ENCODE measurements around the gene ASTN2. TPM values are rescaled to one million over a fixed set of nuclear protein-coding genes. Genes with fewer than 3 reads are reported as not detected.

ASTN2 gene
- total RNA-seq, 1 donor from 2014 or later = 10.0 TPM

DNA sequence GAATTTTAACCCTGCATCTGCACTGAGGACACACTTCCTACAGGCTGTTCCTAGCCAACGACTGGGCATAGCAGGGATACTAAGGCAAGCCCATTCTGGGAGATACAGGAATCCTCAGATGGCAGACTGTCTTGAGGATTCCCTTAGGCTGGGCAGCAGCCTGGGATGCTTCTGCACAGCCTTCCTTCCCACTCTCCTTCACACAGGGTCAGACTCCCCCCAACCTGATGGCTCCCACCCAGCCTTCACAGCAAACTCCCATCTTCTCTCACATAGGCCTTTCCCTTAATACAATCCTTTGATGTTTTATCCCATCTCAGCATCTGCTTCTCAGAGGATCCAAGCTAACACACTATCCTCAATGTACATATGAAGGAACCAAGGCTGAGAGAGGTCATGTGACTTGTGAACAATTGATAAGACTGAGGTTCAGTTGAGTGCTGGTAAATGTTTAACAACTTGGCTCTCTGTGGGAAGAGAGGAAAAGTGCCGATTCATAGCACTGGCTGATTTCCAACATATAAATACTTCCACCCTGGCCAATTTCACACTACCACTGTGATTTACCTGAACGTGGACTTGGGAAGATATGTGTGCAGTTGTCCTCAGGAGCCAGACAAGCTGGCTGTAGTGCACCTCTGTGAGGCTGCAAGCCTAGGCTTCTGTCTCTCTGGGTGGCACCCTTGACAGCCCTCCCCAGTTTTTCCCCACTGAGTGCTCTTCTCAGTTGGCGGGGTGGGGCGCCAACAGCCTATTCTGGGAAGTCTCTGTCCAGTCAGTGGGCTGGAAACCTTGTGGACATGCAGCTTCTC, 848.0 kb downstream of the ASTN2 start:
- H3K27me3 Mint-ChIP-seq (ENCODE audit: unreplicated experiment) = no peaks in the 10 kb centered on the region
- no peak for DNase-seq (ENCODE audit: low spot score)

DNA sequence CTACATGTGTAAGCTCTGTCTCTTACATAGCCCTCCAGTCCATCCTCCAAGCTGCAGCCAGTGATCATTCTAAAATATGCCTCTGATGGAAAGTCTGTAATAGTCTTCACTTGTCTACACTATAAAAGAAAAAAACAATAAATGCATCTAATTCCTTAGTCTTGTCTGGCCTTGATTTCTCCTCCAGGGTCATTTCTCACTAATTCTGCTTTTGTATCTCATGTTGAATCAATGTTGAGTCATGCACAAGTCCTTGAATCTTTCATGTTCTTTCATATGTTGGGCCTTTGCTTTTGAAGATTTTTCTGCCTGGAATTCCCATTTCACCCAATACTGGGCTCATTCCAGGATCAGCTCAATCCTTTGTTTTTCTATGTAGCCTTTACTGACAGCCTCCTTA, 848.9 kb downstream of the ASTN2 start:
- DNase-seq (ENCODE audit: low spot score) = no peak
- TF ChIP-seq, protein P1, sequence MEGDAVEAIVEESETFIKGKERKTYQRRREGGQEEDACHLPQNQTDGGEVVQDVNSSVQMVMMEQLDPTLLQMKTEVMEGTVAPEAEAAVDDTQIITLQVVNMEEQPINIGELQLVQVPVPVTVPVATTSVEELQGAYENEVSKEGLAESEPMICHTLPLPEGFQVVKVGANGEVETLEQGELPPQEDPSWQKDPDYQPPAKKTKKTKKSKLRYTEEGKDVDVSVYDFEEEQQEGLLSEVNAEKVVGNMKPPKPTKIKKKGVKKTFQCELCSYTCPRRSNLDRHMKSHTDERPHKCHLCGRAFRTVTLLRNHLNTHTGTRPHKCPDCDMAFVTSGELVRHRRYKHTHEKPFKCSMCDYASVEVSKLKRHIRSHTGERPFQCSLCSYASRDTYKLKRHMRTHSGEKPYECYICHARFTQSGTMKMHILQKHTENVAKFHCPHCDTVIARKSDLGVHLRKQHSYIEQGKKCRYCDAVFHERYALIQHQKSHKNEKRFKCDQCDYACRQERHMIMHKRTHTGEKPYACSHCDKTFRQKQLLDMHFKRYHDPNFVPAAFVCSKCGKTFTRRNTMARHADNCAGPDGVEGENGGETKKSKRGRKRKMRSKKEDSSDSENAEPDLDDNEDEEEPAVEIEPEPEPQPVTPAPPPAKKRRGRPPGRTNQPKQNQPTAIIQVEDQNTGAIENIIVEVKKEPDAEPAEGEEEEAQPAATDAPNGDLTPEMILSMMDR (IDR thresholded peaks at IDR 0.05; ENCODE audit: unreplicated experiment) = no peak
- Mint-ChIP-seq H3K27me3 (ENCODE audit: unreplicated experiment) (no peaks in the 10 kb centered on the region), H3K27ac (ENCODE audit: unreplicated experiment) (no peak overlapping the region), H3K4me1 (ENCODE audit: unreplicated experiment) (no peaks in the 10 kb centered on the region), H3K4me3 (ENCODE audit: unreplicated experiment) (no peak overlapping the region), H3K36me3 (ENCODE audit: low read depth, unreplicated experiment) (no peaks in the 10 kb centered on the region), H3K9me3 (ENCODE audit: unreplicated experiment) (no peaks in the 10 kb centered on the region)

More for the DNA sequence above, 848.0 kb downstream of the ASTN2 start:
- Mint-ChIP-seq H3K36me3 (ENCODE audit: low read depth, unreplicated experiment) (no peaks in the 10 kb centered on the region), H3K4me1 (ENCODE audit: unreplicated experiment) (no peaks in the 10 kb centered on the region), H3K4me3 (ENCODE audit: unreplicated experiment) (no peak overlapping the region), H3K9me3 (ENCODE audit: unreplicated experiment) (no peaks in the 10 kb centered on the region), H3K27ac (ENCODE audit: unreplicated experiment) (no peak overlapping the region)
- TF ChIP-seq, protein P1 (IDR thresholded peaks at IDR 0.05; ENCODE audit: unreplicated experiment) = no peak

DNA sequence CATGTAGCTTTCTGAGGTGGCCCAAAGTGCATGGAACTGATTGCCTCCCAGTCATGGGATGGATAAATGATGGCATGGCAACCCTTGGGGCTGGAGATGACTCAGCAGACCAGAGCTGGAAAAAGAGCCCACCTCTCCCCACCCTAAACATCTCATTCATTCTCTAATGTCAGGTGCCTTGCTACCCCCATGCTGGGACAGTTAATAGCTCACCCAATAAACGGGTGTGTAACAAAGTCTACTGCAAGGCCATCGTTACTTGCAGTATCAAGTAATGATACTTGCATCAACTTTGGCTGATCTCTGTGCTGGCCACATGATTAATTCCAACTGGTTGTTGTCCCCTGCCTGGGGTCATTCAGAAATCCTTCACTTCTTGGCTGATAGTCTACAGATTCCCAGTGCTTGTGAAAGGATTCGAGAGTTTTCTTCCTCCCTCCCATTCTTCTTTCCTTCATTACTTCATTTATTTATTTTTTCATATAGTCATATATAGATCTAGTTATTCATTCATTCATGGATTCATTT, 850.5 kb downstream of the ASTN2 start:
- Mint-ChIP-seq H3K9me3 (ENCODE audit: unreplicated experiment) (no peaks in the 10 kb centered on the region), H3K4me3 (ENCODE audit: unreplicated experiment) (no peak overlapping the region), H3K27me3 (ENCODE audit: unreplicated experiment) (no peaks in the 10 kb centered on the region), H3K4me1 (ENCODE audit: unreplicated experiment) (no peaks in the 10 kb centered on the region), H3K27ac (ENCODE audit: unreplicated experiment) (no peak overlapping the region), H3K36me3 (ENCODE audit: low read depth, unreplicated experiment) (no peaks in the 10 kb centered on the region)
- TF ChIP-seq, protein P1 (IDR thresholded peaks at IDR 0.05; ENCODE audit: unreplicated experiment) = no peak
- DNase-seq (ENCODE audit: low spot score) = no peak

DNA sequence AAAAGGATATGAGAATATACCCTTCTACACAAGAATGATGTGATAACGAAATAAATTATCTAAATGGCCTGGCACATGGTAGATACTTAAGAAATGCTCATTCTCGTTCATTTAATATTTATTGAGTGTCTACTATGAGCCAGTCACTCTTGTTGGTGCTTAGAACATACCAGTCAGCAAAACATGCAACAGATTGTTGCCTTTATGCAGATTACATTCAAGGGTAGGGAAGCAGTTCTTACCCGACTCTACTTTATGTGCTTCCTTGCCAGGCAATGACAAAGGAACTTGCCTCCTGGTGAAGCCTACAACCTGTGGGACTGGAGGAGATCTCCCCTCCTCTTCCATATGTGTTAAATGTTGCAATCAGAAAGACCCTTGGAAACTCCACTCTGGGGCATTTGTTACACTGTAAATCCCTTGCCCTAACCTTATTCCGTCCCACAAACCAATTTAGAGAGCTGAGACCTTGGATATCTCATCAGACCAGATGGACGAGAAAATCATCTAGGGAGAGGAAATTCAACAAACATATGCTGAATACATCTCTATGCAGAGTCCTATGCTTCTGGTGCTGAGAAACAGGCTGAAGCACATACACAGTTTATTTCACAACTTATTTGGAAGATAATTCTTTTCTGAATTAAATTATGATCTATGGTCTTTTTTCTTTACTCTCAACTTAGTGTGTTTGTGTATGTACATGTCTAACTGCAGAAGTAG, 855.9 kb downstream of the ASTN2 start:
- no peak for DNase-seq (ENCODE audit: low spot score)
- no peaks in the 10 kb centered on the region for H3K36me3 Mint-ChIP-seq (ENCODE audit: low read depth, unreplicated experiment)
- TF ChIP-seq, protein P1 (IDR thresholded peaks at IDR 0.05; ENCODE audit: unreplicated experiment) = no peak
- H3K9me3 Mint-ChIP-seq (ENCODE audit: unreplicated experiment) = no peaks in the 10 kb centered on the region
- no peaks in the 10 kb centered on the region for H3K27me3 Mint-ChIP-seq (ENCODE audit: unreplicated experiment)
- no peak overlapping the region for H3K27ac Mint-ChIP-seq (ENCODE audit: unreplicated experiment)
- H3K4me1 Mint-ChIP-seq (ENCODE audit: unreplicated experiment) = no peaks in the 10 kb centered on the region
- H3K4me3 Mint-ChIP-seq (ENCODE audit: unreplicated experiment) = no peak overlapping the region
